ENCODE results near the gene WDCP.

GRCh38 chr2:24021122-24021998, 25.8 kb downstream of the WDCP start:
- TF ChIP-seq CEBPB (IDR thresholded peaks at IDR 0.05) (no peak), EP300 (IDR thresholded peaks at IDR 0.05; ENCODE audit: borderline replicate concordance) (no peak), REST (IDR thresholded peaks at IDR 0.05; ENCODE audit: low read depth) (no peak), MAX (IDR thresholded peaks at IDR 0.05) (no peak)

All from Ishikawa (cell line).